Fibroblast of upper back skin (primary cell): ENCODE measurements around the gene GLTP.
A peak's percentile ranks its signal among the peaks of the same experiment; 100 is the strongest.
"Not testable (repeated sequence)": the region's sequence is repeated elsewhere in the genome, so short reads cannot be mapped to it uniquely, and the experiment has no call there.

Experiments used
- DNase-seq: peaks from one replicate; pipeline ENCODE4 v3.0.0-alpha.2; 2013

Gene GLTP

DNA sequence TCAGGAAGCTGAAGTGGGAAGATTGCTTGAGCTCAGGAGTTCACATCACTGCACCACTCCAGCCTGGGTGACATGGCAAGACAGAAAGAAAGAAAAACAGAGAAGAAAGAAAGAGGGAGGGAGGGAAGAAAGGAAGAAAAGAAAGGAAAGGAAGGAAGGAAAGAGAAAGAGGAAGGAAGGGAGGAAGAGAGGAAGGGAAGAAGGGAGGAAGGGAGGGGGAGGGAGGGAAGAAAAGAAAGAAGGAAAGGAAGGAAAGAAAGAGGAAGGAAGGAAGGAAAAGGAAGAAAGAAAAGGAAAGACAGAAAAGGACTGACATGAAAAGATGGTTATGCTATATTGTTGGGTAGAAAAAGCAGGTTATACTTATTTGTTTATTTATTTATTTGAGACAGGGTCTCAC lies 3.9 kb downstream of the GLTP start:
- DNase-seq, result no peak

DNA sequence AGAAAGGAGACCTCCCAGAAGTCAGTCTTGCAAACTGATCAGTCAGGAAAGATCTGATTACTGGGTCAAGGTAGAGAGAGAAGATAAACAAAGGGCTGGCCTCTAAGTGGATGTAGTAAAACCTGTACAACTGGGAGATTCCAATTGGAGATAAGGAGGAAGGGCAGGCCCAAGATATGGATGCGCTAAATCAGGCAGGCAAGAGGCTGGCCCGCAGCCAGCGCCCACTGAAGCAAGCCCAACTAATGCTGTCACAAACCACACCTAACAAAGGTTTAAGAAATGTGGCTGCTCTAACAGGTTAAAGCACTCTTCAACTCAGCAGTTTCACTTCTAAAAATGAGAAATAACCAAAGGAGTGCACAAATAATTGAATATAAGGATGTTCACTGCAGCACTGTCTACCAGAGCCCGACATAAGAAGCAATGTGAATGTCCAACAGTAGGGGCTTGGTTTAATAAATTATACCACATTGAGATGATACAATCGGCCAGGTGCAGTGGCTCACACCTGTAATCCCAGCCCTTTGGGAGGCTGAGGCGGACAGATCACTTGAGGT lies 4.7 kb downstream of the GLTP start:
- DNase-seq, result no peak

DNA sequence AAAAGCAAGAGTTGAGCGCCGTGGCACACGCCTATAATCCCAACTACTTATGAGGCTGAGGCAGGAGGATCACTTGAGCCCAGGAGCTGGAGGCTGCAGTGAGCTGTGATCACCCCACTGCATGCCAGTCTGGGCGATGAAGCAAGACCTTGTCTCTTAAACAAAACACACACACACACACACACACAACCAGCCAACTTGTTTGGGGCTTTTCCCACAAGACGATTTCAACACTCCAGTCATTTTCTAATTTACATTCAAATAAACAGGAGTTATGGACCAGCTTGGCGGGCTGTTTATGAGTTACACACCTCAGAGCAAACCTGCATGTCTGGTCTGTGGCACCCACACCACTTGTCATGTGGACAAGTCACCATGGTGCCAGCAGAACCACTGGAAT lies 6.7 kb downstream of the GLTP start:
- no peak for DNase-seq

DNA sequence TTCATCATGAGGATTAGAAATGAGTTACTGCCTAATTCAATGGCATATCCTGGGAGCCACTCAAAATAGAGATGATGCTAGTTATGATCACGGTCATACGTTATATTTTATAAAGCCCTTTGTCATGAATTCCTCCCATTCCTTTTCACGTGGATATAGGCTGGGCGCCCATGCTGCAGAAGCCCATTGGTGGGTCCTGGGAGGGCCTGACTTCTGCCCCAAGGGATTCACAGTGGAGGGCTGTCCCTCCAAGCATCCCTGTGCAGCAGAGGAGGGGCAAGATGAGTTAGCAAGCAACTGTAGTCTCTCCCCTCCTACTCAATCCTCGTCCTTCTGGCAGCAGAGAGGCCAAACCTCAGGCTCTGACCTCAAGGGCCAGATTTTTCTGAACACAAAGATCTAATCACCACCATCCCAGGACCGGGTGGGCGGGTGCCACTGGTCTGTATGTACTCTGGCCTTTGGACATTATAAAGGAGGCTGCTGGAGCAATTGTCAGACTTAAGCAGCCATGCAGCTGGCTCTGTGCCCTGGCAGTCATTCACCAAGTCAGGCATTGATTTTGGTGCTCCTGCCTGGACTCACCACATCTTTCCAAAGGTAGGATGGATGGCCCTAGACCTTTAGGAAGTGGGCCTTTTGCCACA lies 8.6 kb downstream of the GLTP start:
- peak; percentile 11 for DNase-seq

DNA sequence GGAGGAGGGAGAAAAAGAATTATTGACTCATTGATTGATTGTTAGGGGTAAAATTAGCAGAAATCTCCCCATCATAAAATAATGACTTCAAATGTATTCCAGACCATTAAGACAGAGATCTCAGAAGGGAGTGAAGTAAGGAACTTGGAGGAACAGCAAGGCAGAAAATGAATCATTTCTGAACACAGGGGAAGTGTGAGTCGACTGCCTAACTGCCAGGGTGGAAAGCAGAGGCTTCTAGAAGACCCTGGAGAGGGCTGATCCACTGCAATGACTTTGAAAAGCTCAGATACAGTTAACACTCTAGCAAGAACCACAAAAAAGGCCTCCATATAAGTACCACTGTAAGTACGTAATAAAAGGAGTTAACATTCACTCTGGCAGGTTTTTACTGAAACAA lies 9.7 kb downstream of the GLTP start:
- peak; percentile 50 for DNase-seq

DNA sequence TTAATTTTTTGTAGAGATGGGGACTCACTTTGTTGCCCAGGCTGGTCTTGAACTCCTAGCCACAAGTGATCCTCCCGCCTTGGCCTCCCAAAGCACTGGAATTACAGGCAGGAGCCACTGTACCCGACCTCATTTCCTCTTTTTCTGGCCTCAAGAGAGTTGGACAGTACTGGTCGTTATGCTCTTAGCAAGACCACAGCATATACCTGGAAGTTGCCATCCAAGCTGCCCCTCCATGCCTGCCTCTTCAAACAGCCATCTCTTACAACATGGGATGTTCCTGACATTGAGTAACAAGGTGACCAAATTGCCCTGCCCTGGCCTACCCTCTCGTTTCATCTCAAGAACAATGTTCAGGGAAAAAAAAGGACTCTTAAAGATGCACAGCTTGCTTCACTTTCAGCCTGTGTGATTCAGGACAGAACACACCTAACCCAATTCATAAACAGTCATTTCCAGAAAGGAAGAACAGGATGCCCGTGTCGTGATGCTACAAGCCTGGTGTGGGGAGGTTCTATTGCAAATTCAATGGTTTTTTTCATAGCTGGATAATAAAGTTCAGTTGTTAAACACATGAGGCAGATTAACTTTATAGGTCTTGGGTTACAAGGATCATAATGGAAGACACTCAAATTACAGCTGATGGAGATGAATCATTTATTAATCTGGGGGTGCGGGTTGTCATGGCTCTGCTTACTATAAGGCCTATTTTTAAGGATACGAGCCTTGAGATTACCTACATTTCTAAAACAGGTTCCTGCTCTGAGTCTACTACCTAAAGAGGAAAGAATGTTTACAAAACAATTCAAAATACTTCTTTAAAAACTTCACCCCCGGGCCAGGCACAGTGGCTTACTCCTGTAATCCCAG lies 11.9 kb downstream of the GLTP start:
- DNase-seq, result no peak

DNA sequence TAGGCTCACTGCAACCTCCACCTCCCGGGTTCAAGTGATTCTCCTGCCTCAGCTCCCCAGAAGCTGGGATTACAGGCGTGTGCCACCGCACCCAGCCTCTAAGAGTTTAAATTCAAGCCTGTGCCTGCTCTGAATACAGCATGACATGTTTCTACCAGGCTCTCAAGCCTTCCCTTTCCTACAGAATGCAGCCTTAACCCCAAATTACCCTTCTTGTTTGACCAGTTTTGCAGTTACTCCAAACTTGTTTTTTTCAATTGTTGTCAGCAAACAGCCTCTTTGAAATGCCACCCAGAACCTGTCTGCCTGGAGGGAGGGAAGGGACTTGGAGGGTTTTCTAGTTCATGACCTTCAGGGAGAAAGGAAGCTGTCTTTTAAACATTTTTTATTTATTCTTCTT lies 15.4 kb downstream of the GLTP start:
- DNase-seq, result no peak

- DNase-seq, result peak; percentile 18
Observed at GRCh38 chr12:109863847-109864712, 16.3 kb downstream of the GLTP start.

- DNase-seq, result not testable (repeated sequence)
Observed at GRCh38 chr12:109862491-109862890, 17.9 kb downstream of the GLTP start.

- DNase-seq, result no peak
Observed at GRCh38 chr12:109861689-109862314, 18.5 kb downstream of the GLTP start.

DNA sequence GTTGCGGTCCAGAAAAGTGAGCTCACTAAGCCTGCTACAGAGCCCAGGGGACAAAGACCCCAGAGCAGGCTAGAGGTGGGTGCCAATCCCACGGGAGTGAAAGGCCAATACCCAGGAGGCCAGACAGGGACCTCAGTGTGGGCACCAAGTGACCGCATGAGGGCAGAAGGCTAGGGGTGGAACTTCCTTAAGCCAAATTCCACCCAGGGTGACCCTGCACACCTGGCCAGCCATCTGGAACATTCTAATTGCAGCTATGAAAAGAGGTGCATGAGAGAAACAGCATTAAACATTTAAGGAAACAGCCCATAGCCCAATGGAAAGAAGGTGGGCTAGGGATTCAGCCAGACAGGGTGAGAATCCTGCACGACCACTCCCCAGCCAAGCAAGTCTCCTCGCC lies 19.4 kb downstream of the GLTP start:
- DNase-seq, result no peak

DNA sequence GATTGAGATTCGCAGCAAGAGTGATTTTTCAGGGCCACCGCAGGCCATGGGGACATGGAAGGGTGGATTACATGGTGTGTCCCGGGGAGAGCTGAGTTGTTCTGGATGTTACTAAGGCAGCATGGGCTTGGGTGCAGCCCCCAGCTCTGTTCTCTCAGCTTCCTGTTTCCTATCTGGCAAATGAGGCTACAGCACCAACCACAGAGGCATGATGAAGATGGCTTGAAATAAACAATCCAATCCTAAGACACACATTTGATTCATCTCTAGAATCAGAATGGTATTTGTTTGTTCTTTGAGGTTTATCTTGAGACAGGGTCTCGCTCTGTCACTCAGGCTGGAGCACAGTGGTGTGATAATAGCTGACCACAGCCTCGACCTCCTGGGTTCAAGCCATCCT lies 21.6 kb downstream of the GLTP start:
- DNase-seq, result no peak

DNA sequence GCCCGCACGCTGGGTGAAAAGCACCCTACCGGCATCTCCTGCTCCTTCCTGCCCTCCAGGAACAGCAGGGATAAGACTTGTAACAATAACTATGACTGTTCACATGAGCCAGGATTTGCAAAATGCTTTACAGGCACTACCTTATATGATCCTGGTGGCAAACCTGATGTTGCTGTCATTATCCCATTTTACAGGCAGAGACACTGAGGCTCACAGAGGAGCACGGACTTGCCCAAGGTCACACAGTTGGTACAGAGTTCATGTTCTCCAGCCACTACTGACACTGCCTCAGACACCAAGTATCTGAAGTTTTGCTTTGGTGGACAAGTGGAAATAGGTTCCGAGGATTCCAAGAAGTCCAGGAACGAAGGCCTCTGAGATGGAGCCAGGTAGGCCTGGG lies 22.6 kb downstream of the GLTP start:
- DNase-seq, result no peak

GRCh38 chr12:109855377-109855776 lies 25.0 kb downstream of the GLTP start:
- no peak for DNase-seq

GRCh38 chr12:109850518-109850917 lies 29.8 kb downstream of the GLTP start:
- not testable (repeated sequence) for DNase-seq

GRCh38 chr12:109847142-109847735 lies 33.1 kb downstream of the GLTP start:
- DNase-seq, result no peak

DNA sequence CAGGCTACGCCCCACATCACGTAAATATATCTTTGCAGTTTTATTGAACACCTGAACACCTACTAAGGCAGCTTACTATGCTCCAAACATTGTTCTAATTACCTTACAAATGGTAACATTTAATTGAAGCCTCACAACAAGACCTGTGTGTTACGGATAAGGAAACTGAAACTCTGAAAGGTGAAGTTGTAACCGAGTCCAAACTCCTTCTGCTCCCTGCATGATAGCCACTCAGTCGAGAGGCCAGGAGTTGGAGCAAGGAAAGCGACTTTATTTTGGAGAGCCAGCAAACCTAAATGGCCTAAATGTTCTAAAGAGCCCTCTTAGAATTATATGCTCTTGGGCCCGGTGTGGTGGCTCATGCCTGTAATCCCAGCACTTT lies 34.5 kb downstream of the GLTP start:
- no peak for DNase-seq

- DNase-seq, result peak; percentile 74
Observed at GRCh38 chr12:109844983-109845823, 35.1 kb downstream of the GLTP start.

DNA sequence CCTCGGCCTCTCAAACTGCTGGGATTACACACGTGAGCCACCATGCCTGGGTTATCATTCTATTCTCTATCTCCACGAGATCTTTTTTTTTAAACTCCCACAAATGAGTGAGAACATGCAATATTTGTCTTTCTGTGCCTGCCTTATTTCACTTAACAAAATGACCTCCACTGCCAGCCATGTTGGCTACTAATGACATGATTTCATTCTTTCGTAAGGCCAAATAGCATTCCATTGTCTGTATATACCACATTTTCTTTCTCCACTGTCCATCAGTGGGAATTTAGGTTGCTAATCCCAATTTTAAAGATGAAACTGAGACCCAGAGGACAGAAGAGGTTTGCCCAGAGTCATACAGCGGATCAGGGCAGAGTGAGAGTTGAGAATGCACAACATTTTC lies 36.2 kb downstream of the GLTP start:
- DNase-seq, result no peak

DNA sequence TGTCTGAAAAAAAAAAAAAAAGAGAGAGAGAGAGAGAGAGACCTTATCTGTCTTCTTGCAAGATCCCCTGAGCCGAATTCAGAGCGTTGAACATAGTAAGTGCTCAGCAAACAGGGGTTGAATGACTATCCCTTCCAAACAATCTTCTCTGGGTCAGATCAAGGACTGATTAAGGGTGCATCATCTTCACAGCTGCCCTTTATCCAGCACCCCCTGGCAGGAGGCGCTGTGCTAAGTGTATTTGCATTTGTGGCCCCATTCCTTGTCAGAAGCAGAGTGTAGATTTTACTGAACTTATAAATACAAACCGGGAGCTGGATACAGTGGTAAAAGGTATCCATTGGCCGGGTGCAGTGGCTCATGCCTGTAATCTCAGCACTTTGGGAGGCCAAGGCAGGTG lies 38.3 kb downstream of the GLTP start:
- DNase-seq, result no peak

DNA sequence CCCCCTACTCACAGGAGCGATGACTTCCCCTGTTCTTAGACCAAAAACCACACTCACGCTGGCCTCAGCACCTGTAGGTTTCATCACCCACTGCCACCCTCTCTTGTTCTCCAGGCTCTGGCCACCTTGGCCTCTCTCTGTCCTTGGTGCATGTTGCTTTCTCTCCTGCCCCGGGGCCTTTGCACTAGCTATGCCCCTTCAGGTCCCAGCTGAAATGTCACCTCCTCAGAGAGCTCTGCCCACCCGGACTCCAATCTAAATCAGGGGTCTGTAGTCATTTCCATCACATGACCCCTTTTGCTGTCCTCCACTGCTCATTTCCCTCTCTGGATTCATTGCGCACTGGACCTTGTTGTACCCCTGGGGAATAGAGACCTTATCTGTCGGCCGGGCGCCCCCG lies 39.0 kb downstream of the GLTP start:
- no peak for DNase-seq
